ENCODE measurements around the gene ABCC6.

ABCC6 gene

DNA sequence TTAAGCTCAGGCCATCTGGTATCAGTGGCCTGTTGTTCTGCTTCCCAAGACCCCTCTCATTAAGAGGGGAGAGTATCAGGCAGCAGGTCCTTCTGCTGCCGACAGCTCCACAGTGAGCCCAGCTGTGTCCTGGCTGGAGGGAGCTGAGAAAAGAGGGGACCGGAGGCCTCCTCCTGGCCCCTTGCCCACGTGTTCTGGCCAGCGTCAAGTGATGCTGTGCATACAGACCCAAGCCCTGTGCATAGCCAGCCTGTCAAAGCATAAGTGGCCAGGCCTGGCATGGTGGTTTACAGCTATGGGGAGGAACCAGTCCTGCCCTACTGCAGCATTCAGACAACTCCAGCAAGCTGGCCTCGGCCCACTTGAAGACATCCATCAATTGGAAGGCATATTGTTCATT lies 48.0 kb downstream of the ABCC6 start:
- no peak overlapping the region for H3K27ac ChIP-seq
- TF ChIP-seq, protein P1, sequence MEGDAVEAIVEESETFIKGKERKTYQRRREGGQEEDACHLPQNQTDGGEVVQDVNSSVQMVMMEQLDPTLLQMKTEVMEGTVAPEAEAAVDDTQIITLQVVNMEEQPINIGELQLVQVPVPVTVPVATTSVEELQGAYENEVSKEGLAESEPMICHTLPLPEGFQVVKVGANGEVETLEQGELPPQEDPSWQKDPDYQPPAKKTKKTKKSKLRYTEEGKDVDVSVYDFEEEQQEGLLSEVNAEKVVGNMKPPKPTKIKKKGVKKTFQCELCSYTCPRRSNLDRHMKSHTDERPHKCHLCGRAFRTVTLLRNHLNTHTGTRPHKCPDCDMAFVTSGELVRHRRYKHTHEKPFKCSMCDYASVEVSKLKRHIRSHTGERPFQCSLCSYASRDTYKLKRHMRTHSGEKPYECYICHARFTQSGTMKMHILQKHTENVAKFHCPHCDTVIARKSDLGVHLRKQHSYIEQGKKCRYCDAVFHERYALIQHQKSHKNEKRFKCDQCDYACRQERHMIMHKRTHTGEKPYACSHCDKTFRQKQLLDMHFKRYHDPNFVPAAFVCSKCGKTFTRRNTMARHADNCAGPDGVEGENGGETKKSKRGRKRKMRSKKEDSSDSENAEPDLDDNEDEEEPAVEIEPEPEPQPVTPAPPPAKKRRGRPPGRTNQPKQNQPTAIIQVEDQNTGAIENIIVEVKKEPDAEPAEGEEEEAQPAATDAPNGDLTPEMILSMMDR (conservative IDR thresholded peaks at IDR 0.05) = no peak

- TF ChIP-seq, protein P1 (conservative IDR thresholded peaks at IDR 0.05) = no peak
- no peak overlapping the region for H3K27ac ChIP-seq
Measured at GRCh38 chr16:16172991-16173390, 50.3 kb downstream of the ABCC6 start.

GRCh38 chr16:16171332-16171919 lies 51.9 kb downstream of the ABCC6 start:
- no peak overlapping the region for H3K27ac ChIP-seq
- TF ChIP-seq, protein P1 (conservative IDR thresholded peaks at IDR 0.05) = no peak

GRCh38 chr16:16169615-16170014 lies 53.7 kb downstream of the ABCC6 start:
- TF ChIP-seq, protein P1 (conservative IDR thresholded peaks at IDR 0.05) = no peak
- no peak overlapping the region for H3K27ac ChIP-seq

DNA sequence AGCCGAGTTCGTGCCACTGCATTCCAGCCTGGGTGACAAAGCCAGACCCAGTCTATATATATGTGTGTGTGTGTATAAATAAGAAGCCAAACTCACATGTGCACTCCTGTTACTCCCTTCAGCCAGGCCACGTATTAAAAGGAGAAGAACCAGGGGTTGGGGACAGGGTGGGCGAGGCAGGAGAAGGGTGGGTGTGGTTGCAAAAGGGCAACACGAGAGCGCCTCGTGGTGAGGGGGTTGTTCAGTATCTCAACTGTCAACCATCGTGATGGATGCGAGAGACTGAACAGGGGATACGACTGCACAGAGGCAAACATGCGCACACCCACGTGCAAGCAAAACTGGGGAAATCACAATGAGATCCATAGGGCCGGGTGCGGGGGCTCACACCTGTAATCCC lies 54.9 kb downstream of the ABCC6 start:
- H3K27ac ChIP-seq = no peak overlapping the region
- TF ChIP-seq, protein P1 (conservative IDR thresholded peaks at IDR 0.05) = no peak

DNA sequence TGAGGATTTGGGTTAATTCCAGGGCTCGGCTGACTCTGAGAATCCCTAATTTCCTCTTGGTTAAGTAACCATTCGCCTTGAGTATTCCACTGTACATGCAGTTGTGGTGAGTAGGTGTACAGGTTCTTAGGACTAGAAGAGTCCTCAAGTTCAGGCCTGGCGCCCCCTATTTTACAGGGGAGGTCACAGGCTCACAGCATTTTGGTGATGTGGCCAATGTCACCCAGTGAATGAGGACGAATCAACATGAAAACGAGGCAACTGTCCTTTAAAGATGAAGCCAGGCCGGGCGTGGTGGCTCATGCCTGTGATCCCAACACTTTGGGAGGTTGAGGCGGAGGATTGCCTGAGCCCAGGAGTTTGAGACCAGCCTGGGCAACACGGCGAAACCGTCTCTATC lies 55.4 kb downstream of the ABCC6 start:
- no peak overlapping the region for H3K27ac ChIP-seq
- TF ChIP-seq, protein P1 (conservative IDR thresholded peaks at IDR 0.05) = no peak

DNA sequence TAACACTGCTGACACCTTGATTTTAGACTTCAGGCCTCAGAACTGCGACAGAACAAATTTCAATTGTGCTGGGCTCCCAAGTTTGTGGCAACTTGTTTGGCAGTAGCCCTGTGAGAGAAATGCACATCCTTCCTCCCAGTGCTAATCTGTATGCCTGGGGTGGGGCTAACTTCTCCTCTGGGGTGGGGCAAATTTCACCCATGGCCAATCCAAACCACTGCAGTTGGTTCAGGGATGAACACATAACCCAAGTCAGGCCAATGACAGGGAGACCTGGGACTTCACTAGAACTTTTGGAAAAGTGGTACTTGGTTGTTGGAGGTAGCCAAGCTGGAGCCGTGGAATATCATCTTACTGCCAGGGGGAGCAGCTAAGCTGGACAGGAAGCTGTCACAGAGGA lies 56.3 kb downstream of the ABCC6 start:
- TF ChIP-seq, protein P1 (conservative IDR thresholded peaks at IDR 0.05) = no peak
- H3K27ac ChIP-seq = no peak overlapping the region

Data from VCaP (cell line).